HEK293T (cell line): ENCODE results near the gene SCLY.

Experiments used
- CTCF ChIA-PET: fragments of 350-600 bp; formaldehyde crosslinking; extraction: SDS; loops from one replicate; lab custom pipeline; 2021; ENCODE audit warnings: antibody characterized with exemption, inconsistent platforms; lab: Yijun Ruan, JAX
- POLR2A ChIA-PET: fragments of 350-600 bp; formaldehyde crosslinking; extraction: SDS; loops from one replicate; lab custom pipeline; 2020; ENCODE audit warnings: antibody characterized with exemption, inconsistent platforms; lab: Yijun Ruan, JAX
- DNase-seq: peaks from one replicate; pipeline ENCODE4 v3.0.0; 2012; ENCODE audit warnings: mixed read lengths; ENCODE audit errors: extremely low spot score
- ARNT ChIP-seq: fragments of 450-650 bp; IDR thresholded peaks from 2 replicates; pipeline ENCODE4 v1.6.1; 2017; ENCODE audit warnings: mild to moderate bottlenecking
- BHLHE40 ChIP-seq: fragments of 450-650 bp; IDR thresholded peaks from 2 replicates; pipeline ENCODE4 v1.6.1; 2016; ENCODE audit warnings: mild to moderate bottlenecking, moderate library complexity, borderline replicate concordance
- CTBP1 ChIP-seq: fragments of 450-650 bp; IDR thresholded peaks from 2 replicates; pipeline ENCODE4 v1.6.1; 2016; ENCODE audit warnings: borderline replicate concordance
- ELF4 ChIP-seq: fragments of 450-650 bp; IDR thresholded peaks from 2 replicates; pipeline ENCODE4 v1.6.1; 2017; ENCODE audit warnings: antibody characterized with exemption
- FOXA1 ChIP-seq: fragments of 450-650 bp; IDR thresholded peaks from 2 replicates; pipeline ENCODE4 v1.6.1; 2016; ENCODE audit warnings: mild to moderate bottlenecking
- FOXK2 ChIP-seq: fragments of 450-650 bp; IDR thresholded peaks from 2 replicates; pipeline ENCODE4 v1.6.1; 2016; ENCODE audit warnings: mild to moderate bottlenecking
- FOXM1 ChIP-seq: fragments of 450-650 bp; IDR thresholded peaks from 2 replicates; pipeline ENCODE4 v1.6.1; 2017; ENCODE audit warnings: mild to moderate bottlenecking, borderline replicate concordance
- HDGF ChIP-seq: fragments of 450-650 bp; IDR thresholded peaks from 2 replicates; pipeline ENCODE4 v1.6.1; 2017; ENCODE audit warnings: antibody characterized with exemption, borderline replicate concordance
- L3MBTL2 ChIP-seq: fragments of 450-650 bp; conservative IDR thresholded peaks from 2 replicates; pipeline ENCODE4 v1.6.1; 2016; ENCODE audit warnings: mild to moderate bottlenecking
- LEF1 ChIP-seq: fragments of 450-650 bp; IDR thresholded peaks from 2 replicates; pipeline ENCODE4 v1.6.1; 2017; ENCODE audit warnings: mild to moderate bottlenecking, borderline replicate concordance
- NFRKB ChIP-seq: fragments of 450-650 bp; IDR thresholded peaks from 2 replicates; pipeline ENCODE4 v1.6.1; 2016; ENCODE audit warnings: mild to moderate bottlenecking, moderate library complexity
- PKNOX1 ChIP-seq: fragments of 450-650 bp; IDR thresholded peaks from 2 replicates; pipeline ENCODE4 v1.6.1; 2016
- SP1 ChIP-seq: fragments of 450-650 bp; IDR thresholded peaks from 2 replicates; pipeline ENCODE4 v1.6.1; 2017
- SUZ12 ChIP-seq: fragments of 450-650 bp; IDR thresholded peaks from 2 replicates; pipeline ENCODE4 v1.6.1; 2016; ENCODE audit warnings: mild to moderate bottlenecking
- TARDBP ChIP-seq: fragments of 450-650 bp; IDR thresholded peaks from 2 replicates; pipeline ENCODE4 v1.6.1; 2016
- ZNF384 ChIP-seq: fragments of 450-650 bp; IDR thresholded peaks from 2 replicates; pipeline ENCODE4 v1.6.1; 2016

The SCLY gene

DNA sequence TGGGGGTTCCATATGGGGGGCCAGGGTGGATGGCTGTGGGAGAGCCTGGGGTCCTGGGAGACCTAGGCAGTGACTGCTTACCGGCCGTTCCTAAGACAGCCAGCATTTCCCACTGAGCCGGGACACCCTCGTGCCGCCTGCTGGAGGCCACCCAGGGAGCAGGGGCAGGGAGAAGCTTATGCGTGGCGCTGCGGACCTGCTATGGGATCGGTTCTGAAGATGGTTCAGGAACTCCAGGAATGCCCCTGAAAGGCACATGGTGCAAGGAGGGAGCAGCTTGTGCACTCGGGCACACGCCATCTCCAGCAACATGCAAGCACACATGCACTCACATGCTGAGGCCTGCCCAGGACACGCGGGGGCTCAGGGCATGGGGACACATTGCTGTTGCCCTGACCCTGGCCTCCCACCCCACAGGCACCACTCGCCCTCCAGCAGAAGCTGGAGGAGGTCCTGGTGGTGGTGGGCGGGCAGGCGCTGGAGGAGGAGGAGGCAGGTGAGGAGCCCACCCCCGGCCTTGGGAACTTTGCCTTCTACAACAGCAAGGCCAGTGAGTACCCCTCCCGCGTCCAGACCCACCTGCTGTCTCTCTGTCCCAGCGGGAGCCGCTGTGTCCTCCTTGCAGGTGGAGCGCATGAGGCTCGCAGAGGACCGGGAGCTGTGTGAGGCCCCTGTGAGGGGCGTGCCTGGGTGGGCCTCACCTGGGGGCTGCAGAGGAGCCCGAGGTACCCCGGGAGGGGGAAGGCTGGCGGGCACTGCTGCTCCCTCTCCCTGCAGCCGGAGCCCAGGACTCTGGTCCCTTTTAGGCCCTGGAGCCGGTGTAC lies 81.8 kb downstream of the SCLY start:
- POLR2A ChIA-PET, result interaction anchor here (0.7 kb wide), 1 partner anchor 15 kb away, joined by 3 read pairs; no protein-coding TSS in a partner anchor
- DNase-seq, result no peak
- CTCF ChIA-PET, result no interaction called here
- no peak for TF ChIP-seq ELF4
- no peak for TF ChIP-seq HDGF
- TF ChIP-seq FOXA1, result no peak
- TF ChIP-seq ARNT, result no peak
- no peak for TF ChIP-seq CTBP1
- no peak for TF ChIP-seq LEF1
- no peak for TF ChIP-seq TARDBP
- no peak for TF ChIP-seq ZNF384
- TF ChIP-seq PKNOX1, result no peak
- TF ChIP-seq BHLHE40, result no peak
- no peak for TF ChIP-seq SUZ12
- no peak for TF ChIP-seq FOXK2
- TF ChIP-seq NFRKB, result no peak

DNA sequence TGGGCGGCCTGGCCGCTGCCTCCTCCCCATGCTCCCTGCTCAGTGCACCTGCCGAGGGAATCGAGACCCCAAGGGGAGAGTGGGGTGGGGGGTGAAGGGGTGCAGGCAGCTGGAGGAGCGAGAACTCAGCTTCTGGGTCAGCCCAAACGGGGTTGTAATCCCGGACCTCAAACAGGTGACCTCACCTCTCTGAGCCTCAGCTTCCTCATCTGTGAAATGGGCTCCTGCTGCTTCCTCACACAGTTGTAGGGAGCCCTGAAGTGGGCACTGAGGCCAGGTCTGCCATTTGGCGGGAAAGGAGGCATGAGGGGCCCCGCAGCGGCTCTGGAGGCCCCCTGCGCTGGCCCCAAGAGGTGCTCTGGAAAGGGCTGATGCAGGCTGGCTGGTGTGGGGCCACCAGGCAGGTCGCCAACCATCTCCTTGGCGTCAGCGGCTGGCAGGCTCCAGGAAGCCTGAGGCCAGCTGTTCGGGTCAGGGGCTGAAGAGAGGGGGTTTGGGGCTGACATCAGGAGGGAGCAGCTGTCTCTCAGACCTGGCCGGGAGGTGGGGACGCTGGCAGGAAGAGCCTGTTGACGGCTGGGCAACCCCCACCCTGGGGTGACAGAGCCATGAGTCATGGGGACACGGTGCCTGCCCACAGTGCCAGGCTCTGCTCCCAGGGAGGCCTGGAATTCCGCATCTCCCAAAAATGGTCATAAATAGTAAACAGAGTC lies 82.6 kb downstream of the SCLY start:
- no peak for DNase-seq
- ChIA-PET CTCF (no interaction called here), POLR2A (no interaction called here)
- no peak for TF ChIP-seq SP1
- TF ChIP-seq ZNF384, result no peak
- TF ChIP-seq HDGF, result no peak
- no peak for TF ChIP-seq FOXK2
- no peak for TF ChIP-seq LEF1
- TF ChIP-seq ARNT, result no peak
- TF ChIP-seq BHLHE40, result no peak
- no peak for TF ChIP-seq ELF4
- TF ChIP-seq NFRKB, result no peak
- TF ChIP-seq SUZ12, result no peak
- no peak for TF ChIP-seq CTBP1
- TF ChIP-seq FOXM1, result no peak
- no peak for TF ChIP-seq L3MBTL2

DNA sequence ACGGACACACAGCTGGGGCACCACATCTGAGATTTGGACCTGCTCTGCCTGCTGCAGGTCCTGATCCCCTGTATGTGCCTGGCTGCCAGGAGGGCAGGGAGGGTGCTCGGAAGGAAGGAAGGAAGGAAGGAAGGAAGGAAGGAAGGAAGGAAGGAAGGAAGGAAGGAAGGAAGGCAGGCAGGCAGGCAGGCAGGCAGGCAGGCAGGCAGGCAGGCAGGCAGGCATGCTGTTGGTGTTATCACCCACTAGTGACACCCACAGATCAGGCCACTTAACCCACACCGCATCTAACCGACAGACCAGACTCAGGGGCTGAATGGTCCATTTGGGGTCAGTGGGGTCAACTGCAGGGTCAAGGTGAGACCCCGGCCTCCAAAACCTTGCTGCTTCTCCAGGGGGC lies 83.5 kb downstream of the SCLY start:
- DNase-seq, result no peak
- no peak for TF ChIP-seq LEF1
- TF ChIP-seq HDGF, result no peak
- no peak for TF ChIP-seq BHLHE40
- TF ChIP-seq NFRKB, result no peak
- no peak for TF ChIP-seq SP1
- ChIA-PET CTCF (no interaction called here), POLR2A (no interaction called here)

DNA sequence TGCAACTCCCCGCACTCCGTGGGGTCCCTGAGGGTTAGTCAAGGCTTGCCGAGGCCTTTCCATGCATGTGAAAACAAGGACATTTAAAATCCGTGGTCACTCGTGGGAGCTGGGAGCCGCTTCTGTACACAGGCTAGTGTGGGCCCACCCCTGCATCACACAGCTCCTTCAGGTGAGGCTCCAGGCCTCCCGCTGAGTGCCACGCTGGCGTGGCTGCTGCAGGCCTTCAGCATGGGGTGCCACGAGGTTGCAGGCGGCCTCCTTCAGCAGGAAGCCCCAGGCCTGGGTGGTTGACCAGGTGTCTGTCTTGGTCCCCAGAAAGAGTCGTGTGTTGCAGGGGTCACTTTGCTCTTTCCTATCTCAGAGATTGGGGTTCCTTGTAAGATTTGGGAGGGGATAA lies 84.2 kb downstream of the SCLY start:
- no peak for DNase-seq
- TF ChIP-seq BHLHE40, result no peak
- TF ChIP-seq FOXM1, result no peak
- TF ChIP-seq SUZ12, result no peak
- no peak for TF ChIP-seq CTBP1
- CTCF ChIA-PET, result no interaction called here
- POLR2A ChIA-PET, result no interaction called here

DNA sequence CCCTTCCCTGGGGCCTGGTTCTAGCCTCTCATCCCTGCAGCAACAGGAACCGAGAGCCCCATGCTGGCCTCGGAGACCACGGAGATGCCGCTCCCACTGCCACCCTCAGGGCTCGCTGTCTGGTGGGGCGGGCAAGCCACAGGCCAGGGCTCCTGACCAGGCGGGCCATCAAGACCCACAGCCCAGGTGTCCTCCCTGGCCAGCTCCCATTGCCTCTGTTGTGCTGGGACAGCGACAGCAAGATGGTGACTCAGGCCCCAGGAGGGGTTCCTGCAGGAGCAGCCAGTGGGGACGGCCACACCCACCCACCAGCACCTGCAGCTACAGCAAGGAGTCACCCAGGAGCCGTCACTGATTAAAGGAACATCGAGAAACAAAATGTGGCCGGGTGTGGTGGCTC lies 85.0 kb downstream of the SCLY start:
- CTCF ChIA-PET, result no interaction called here
- POLR2A ChIA-PET, result no interaction called here
- TF ChIP-seq ZNF384 (no peak), L3MBTL2 (no peak), SP1 (no peak), HDGF (no peak), TARDBP (no peak), ARNT (no peak), SUZ12 (no peak), BHLHE40 (no peak), NFRKB (no peak), FOXK2 (no peak)
- DNase-seq, result no peak

DNA sequence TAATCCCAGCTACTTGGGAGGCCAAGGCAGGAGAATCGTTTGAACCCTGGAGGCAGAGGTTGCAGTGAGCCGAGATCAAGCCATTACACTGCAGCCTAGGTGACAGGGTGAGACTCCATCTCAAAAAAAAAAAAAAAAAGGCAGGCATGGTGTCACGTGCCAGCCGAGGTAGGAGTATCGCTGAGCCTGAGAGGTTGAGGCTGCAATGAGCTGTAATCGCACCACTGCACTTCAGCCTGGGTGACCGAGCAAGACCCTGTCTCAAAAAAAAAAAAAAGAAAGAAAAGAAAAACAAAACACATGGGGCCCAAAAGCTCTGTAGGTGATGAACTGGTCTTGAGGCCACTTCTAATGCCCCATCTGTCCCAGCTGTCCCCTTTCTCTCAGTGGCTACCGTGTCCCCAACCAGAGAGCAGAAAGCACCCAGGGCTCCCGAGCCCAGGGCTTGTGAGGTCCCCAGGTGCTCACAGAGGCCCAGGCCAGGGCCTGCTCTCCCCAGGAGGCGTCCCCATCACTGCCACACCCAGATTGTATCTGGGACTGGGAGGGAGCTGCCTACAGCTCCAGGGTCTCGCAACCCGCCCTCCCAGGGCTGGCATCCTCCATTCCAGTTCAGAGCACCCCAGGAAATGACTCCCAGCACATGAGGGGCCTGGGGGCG lies 86.2 kb downstream of the SCLY start:
- POLR2A ChIA-PET, result no interaction called here
- no peak for DNase-seq
- TF ChIP-seq SUZ12 (no peak), FOXA1 (no peak), ELF4 (no peak), FOXK2 (no peak)

DNA sequence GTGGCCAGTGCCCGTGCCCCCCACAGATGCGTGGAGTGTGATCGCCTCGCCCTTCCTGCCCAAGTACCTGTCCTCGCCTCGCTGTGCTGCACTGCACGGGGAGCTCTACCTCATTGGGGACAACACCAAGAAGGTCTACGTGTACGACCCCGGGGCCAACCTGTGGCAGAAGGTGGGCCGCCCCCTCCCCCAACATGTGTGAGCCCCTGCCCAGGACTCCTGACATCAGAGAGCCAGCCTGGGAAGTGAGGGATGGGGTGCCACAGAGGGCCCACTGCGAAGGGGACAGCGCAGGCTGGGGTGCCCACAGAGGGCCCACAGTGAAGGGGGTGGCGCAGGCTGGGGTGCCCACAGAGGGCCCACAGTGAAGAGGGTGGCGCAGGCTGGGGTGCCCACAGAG lies 88.2 kb downstream of the SCLY start:
- no peak for DNase-seq
- ChIA-PET CTCF (no interaction called here), POLR2A (no interaction called here)
- TF ChIP-seq FOXM1 (no peak), PKNOX1 (no peak), SP1 (no peak), LEF1 (no peak), ELF4 (no peak), HDGF (no peak), SUZ12 (no peak), L3MBTL2 (no peak)

More for the DNA sequence above, 86.2 kb downstream of the SCLY start:
- CTCF ChIA-PET, result interaction anchor here (0.6 to 0.7 kb wide), 2 partner anchors 39 to 1117 kb away, joined by 4 to 10 read pairs; no protein-coding TSS in a partner anchor
